ENCODE data around the gene ACVRL1.

The ACVRL1 gene

GRCh38 chr12:51971679-51972421 is 64.5 kb downstream of the ACVRL1 start:
- no peak for DNase-seq

- DNase-seq, result no peak
Observed at GRCh38 chr12:51972422-51972812, 65.1 kb downstream of the ACVRL1 start.

- peak; percentile 35 to 38 for DNase-seq
Observed at GRCh38 chr12:51972849-51973273, 65.6 kb downstream of the ACVRL1 start.
